ENCODE measurements around the gene PYDC1. TPM values are rescaled to one million over a fixed set of nuclear protein-coding genes. Genes with fewer than 3 reads are reported as not detected.
A peak's percentile ranks its signal among the peaks of the same experiment; 100 is the strongest.
"Not testable (repeated sequence)": the region's sequence is repeated elsewhere in the genome, so short reads cannot be mapped to it uniquely, and the experiment has no call there.

PYDC1 gene
- total RNA-seq, 2 donors from 2014 or later: not detected

DNA sequence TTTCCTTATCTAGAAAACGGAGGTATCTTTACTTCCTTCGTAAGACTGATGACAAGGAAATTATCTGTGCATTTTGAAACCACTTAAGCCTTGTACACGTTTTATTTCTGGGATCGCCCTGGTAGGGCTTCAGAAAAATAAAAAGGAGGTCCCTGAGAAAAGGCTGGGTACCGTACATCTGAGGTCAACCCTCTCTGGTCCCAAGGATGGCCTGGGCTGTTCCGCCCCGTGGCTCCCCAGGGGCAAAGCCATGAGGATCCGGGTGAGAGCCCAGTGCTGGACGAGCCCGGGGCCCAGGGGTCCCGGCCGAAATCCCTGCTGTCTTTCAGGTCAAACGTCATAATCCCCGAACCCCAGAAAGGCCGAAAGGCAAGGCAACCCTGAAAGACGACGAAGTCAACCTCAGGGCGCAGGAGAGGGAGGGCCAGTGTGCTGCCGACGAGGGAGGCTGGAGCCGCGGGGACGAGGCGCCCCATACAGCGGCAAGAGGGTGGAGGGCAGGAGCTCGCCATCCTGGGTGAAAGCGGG, 37.7 kb downstream of the PYDC1 start:
- no peak for DNase-seq
- TF ChIP-seq, protein P1, sequence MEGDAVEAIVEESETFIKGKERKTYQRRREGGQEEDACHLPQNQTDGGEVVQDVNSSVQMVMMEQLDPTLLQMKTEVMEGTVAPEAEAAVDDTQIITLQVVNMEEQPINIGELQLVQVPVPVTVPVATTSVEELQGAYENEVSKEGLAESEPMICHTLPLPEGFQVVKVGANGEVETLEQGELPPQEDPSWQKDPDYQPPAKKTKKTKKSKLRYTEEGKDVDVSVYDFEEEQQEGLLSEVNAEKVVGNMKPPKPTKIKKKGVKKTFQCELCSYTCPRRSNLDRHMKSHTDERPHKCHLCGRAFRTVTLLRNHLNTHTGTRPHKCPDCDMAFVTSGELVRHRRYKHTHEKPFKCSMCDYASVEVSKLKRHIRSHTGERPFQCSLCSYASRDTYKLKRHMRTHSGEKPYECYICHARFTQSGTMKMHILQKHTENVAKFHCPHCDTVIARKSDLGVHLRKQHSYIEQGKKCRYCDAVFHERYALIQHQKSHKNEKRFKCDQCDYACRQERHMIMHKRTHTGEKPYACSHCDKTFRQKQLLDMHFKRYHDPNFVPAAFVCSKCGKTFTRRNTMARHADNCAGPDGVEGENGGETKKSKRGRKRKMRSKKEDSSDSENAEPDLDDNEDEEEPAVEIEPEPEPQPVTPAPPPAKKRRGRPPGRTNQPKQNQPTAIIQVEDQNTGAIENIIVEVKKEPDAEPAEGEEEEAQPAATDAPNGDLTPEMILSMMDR (IDR thresholded peaks at IDR 0.05): no peak
- Histone ChIP-seq H3K4me3 (peak overlapping the region; percentile 79), H3K27ac (peak overlapping the region; percentile 81), H3K4me1 (peaks cover 14% of the 10 kb centered on the region), H3K36me3 (peaks cover 9% of the 10 kb centered on the region), H3K9me3 (no peaks in the 10 kb centered on the region), H3K27me3 (no peaks in the 10 kb centered on the region), H3K9ac (ENCODE audit: low read depth in 2 of 2, low read length in 2 of 2) (peak overlapping the region; percentile 86 to 95)
- intact Hi-C loops (cut with DNase I): no loop called here

DNA sequence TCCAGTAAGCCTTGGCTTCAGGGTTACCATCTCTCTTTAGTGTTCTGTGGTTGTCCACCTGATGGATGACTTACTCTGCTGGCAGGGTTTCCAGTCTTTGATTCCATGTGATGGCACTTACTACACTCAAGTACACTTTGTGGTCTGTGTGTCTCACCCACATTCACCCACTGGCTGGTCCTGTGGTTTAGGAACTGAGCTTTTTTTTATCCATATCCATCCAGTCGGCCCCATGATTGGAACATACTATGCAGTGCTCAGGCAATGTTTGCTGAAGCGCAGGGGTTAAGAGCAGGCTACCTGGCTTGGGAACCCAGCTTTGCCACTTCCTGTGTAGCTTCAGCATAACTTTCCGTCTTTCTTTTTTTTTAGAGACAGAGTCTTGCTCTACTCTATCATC, 39.8 kb downstream of the PYDC1 start:
- Histone ChIP-seq H3K9ac (ENCODE audit: low read depth in 2 of 2, low read length in 2 of 2) (no peak overlapping the region), H3K36me3 (no peaks in the 10 kb centered on the region), H3K4me1 (peaks cover 5% of the 10 kb centered on the region), H3K27me3 (no peaks in the 10 kb centered on the region), H3K9me3 (no peaks in the 10 kb centered on the region), H3K4me3 (no peak overlapping the region), H3K27ac (no peak overlapping the region)
- DNase-seq: no peak
- TF ChIP-seq, protein P1 (IDR thresholded peaks at IDR 0.05): no peak
- intact Hi-C loops (cut with DNase I): no loop called here

DNA sequence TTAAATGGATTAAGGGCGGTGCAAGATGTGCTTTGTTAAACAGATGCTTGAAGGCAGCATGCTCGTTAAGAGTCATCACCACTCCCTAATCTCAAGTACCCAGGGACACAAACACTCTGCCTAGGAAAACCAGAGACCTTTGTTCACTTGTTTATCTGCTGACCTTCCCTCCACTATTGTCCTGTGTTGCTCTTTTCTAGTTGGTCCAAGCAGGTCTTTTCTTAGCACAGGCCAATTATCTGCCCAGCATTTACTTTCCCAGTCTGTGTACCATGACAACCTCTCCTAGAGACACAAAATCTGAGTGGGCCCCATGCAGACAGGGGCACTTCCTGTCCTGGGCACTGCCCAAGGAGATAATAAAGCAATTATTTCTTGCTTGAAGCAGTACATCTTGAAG, 46.9 kb downstream of the PYDC1 start:
- H3K27ac ChIP-seq; H3K27me3 ChIP-seq; H3K4me3 ChIP-seq; intact Hi-C loops (cut with DNase I); DNase-seq; H3K9ac ChIP-seq (ENCODE audit: low read depth in 2 of 2, low read length in 2 of 2); H3K9me3 ChIP-seq; H3K4me1 ChIP-seq; H3K36me3 ChIP-seq: not testable (repeated sequence)

DNA sequence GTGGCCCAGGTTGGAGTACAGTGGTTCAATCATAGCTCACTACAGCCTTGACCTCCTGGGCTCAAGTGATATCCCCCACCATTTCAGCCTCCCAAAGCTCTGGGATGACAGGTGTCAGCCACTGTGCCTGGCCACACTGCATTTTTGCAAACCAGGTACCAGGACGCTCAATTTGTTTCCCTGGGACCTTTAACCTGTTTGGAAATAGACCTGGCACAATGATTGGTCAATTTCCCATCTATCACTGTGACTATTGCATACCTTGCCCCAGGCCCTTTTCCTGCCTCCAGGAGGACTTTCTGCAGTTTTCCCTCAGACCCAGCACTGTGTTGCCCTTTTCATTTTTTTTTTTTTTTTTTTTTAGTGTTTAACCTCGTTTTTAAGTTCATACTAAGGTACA, 48.1 kb downstream of the PYDC1 start:
- no peak overlapping the region for H3K9ac ChIP-seq (ENCODE audit: low read depth in 2 of 2, low read length in 2 of 2)
- DNase-seq: no peak
- TF ChIP-seq, protein P1 (IDR thresholded peaks at IDR 0.05): no peak
- no peaks in the 10 kb centered on the region for H3K4me1 ChIP-seq
- no peak overlapping the region for H3K27ac ChIP-seq
- intact Hi-C loops (cut with DNase I): no loop called here
- no peaks in the 10 kb centered on the region for H3K27me3 ChIP-seq
- no peaks in the 10 kb centered on the region for H3K9me3 ChIP-seq
- no peaks in the 10 kb centered on the region for H3K36me3 ChIP-seq
- no peak overlapping the region for H3K4me3 ChIP-seq

DNA sequence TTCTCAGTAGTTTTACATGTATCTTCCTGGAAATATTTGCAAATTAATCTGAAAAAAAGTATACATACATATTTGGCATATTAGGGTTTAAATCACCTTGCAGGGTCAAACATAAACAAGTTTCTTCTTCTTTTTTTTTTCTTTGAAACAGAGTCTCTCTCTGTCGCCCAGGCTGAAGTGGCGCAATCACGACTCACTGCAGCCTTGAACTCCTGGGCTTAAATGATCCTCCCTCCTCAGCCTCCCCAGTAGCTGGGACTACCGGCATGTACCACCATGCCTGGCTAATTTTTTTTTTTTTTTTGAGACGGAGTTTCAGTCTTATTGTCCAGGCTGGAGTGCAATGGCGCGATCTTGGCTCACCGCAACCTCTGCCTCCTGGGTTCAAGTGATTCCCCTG, 49.6 kb downstream of the PYDC1 start:
- no peak for DNase-seq
- Histone ChIP-seq H3K27me3 (no peaks in the 10 kb centered on the region), H3K9me3 (no peaks in the 10 kb centered on the region), H3K9ac (ENCODE audit: low read depth in 2 of 2, low read length in 2 of 2) (no peak overlapping the region), H3K27ac (no peak overlapping the region), H3K4me3 (no peak overlapping the region), H3K4me1 (no peaks in the 10 kb centered on the region), H3K36me3 (no peaks in the 10 kb centered on the region)
- intact Hi-C loops (cut with DNase I): no loop called here
- TF ChIP-seq, protein P1 (IDR thresholded peaks at IDR 0.05): no peak

Other genes with a start within 250 kb of the PYDC1 start
- gene HSD3B7, start 231.9 kb downstream of the PYDC1 start, total RNA-seq: 10 to 100 TPM; 19.0 to 20.9 TPM
- under 1 TPM; 0.35 to 0.52 TPM for gene STX1B, start 206.5 kb downstream of the PYDC1 start, total RNA-seq
- gene STX4, start 183.6 kb downstream of the PYDC1 start, total RNA-seq: 10 to 100 TPM; 70.8 to 71.4 TPM
- gene ZNF668, start 142.9 kb downstream of the PYDC1 start, total RNA-seq: 10 to 100 TPM in 1 of 2 donors, 1 to 10 TPM in 1; 7.8 to 12.8 TPM
- 10 to 100 TPM; 18.4 to 20.0 TPM for gene ZNF646, start 142.7 kb downstream of the PYDC1 start, total RNA-seq
- 1 to 10 TPM in 1 of 2 donors, under 1 TPM in 1; 0.77 to 2.6 TPM for gene PRSS53, start 128.2 kb downstream of the PYDC1 start, total RNA-seq
- 10 to 100 TPM; 39.5 to 50.3 TPM for gene VKORC1, start 122.3 kb downstream of the PYDC1 start, total RNA-seq
- gene BCKDK, start 108.7 kb downstream of the PYDC1 start, total RNA-seq: 10 to 100 TPM; 41.3 to 43.4 TPM
- gene KAT8, start 99.5 kb downstream of the PYDC1 start, total RNA-seq: 10 to 100 TPM; 42.2 to 69.5 TPM
- 100 to 1,000 TPM; 337 to 347 TPM for gene PRSS8, start 81.4 kb downstream of the PYDC1 start, total RNA-seq
- gene PRSS36, start 67.1 kb downstream of the PYDC1 start, total RNA-seq: 1 to 10 TPM; 3.6 to 6.4 TPM
- 100 to 1,000 TPM; 134 to 252 TPM for gene FUS, start 37.0 kb downstream of the PYDC1 start, total RNA-seq
- 100 to 1,000 TPM; 118 to 119 TPM for gene PYCARD, start 14.4 kb downstream of the PYDC1 start, total RNA-seq
- under 1 TPM in 1 of 2 donors, not detected in 1; 0.02 TPM for gene TRIM72, start 3.0 kb downstream of the PYDC1 start, total RNA-seq
- 1 to 10 TPM; 2.7 to 3.7 TPM for gene ITGAM, start 42.8 kb upstream of the PYDC1 start, total RNA-seq
- 1 to 10 TPM; 1.4 to 5.9 TPM for gene ITGAX, start 138.0 kb upstream of the PYDC1 start, total RNA-seq
- gene ITGAD, start 176.2 kb upstream of the PYDC1 start, total RNA-seq: under 1 TPM in 1 of 2 donors, not detected in 1; 0.05 TPM
- not detected for gene COX6A2, start 211.2 kb upstream of the PYDC1 start, total RNA-seq
- under 1 TPM; 0.17 to 0.45 TPM for gene ZNF843, start 225.7 kb upstream of the PYDC1 start, total RNA-seq
- gene ARMC5, start 242.4 kb upstream of the PYDC1 start, total RNA-seq: 10 to 100 TPM in 1 of 2 donors, 1 to 10 TPM in 1; 5.5 to 13.2 TPM